HCT116 (cell line): ENCODE results near the gene KCTD10. TPM values are rescaled to one million over a fixed set of nuclear protein-coding genes. Genes with fewer than 3 reads are reported as not detected.

Source experiments
- ATAC-seq: fragments of 200-7000 bp; cut with Tn5 transposase; 2 replicates; pipeline ENCODE4 v1.9.1; 2020; ENCODE audit warnings: mild to moderate bottlenecking, moderate library complexity
- BruUV-seq: library from RNA; stranded (reverse); fragments of 400-500 nt; replicated peaks from 2 replicates; lab custom pipeline; 2021; lab: Mats Ljungman, UMichigan
- CTCF ChIA-PET: fragments of 300-600 bp; sonication (Branson Sonifier 250); formaldehyde crosslinking; loops from one replicate; lab custom pipeline; 2021; ENCODE audit warnings: antibody characterized with exemption; lab: Charles Lee
- POLR2A ChIA-PET: fragments of 300-600, 350-600 bp; sonication (Branson Sonifier 250); formaldehyde crosslinking; loops from one replicate; lab custom pipeline; 2021; ENCODE audit warnings: antibody characterized with exemption; lab: Charles Lee
- RAD21 ChIA-PET, 2 experiments: fragments of 300-600 bp; sonication (Branson Sonifier 250); formaldehyde crosslinking; loops; one replicate each; lab custom pipeline; 2023; ENCODE audit warnings: low total read pairs in 2 of 2; ENCODE audit not compliant: uncharacterized antibody in 2 of 2, unreplicated experiment in 2 of 2, low non-redundant PET in 1 of 2; lab: Charles Lee
- DNase-seq: peaks from one replicate; pipeline ENCODE4 v3.0.0-alpha.2; 2010; ENCODE audit warnings: low read depth, low spot score
- H2AFZ ChIP-seq: fragments of 200-600 bp; shearing (Covaris generic), sonication (generic); 2 replicates; pipeline ENCODE4 v1.6.1; 2017; ENCODE audit warnings: low read depth, mixed run types, mixed read lengths, antibody characterized with exemption, low read length; ENCODE audit not compliant: poor library complexity, severe bottlenecking
- H3K27ac ChIP-seq: 2 replicates; pipeline ENCODE4 v1.5.1; 2012; ENCODE audit warnings: low read depth, low read length
- H3K27me3 ChIP-seq: fragments of 200-600 bp; sonication (generic); 2 replicates; pipeline ENCODE4 v1.6.1; 2016; ENCODE audit warnings: mixed run types, low read length, mixed read lengths; ENCODE audit not compliant: insufficient read depth
- H3K36me3 ChIP-seq, 2 experiments: fragments of 200-500 bp in 1 of 2; fragments of 200-600 bp in 1 of 2; sonication (Bioruptor generic) in 1 of 2; sonication (generic) in 1 of 2; 2 replicates each; pipeline versions ENCODE4 v1.5.1 to v1.6.1; 2014 to 2016; ENCODE audit warnings: low read length in 2 of 2, inconsistent platforms in 1 of 2, mixed read lengths in 1 of 2, mixed run types in 1 of 2; ENCODE audit not compliant: insufficient read depth in 2 of 2, control insufficient read depth in 1 of 2
- H3K4me1 ChIP-seq, 2 experiments: fragments of 200-600 bp in 1 of 2; sonication (generic) in 1 of 2; 2 replicates each; pipeline versions ENCODE4 v1.5.1 to v1.6.1; 2012 to 2017; ENCODE audit warnings: low read length in 2 of 2, inconsistent platforms in 1 of 2, mild to moderate bottlenecking in 1 of 2, mixed read lengths in 1 of 2, mixed run types in 1 of 2, moderate library complexity in 1 of 2; ENCODE audit not compliant: insufficient read depth in 2 of 2, control insufficient read depth in 1 of 2
- H3K4me2 ChIP-seq: fragments of 200-600 bp; sonication (generic); 2 replicates; pipeline ENCODE4 v1.6.1; 2017; ENCODE audit warnings: mixed run types, low read length, mixed read lengths
- H3K4me3 ChIP-seq, 2 experiments: fragments of 200-600 bp in 1 of 2; sonication (generic) in 1 of 2; replicated peaks in 1 of 2; 2 replicates each; pipeline ENCODE4 v1.5.1; 2011 to 2016; ENCODE audit warnings: low read length in 2 of 2, control low read depth in 1 of 2, low read depth in 1 of 2, mild to moderate bottlenecking in 1 of 2, mixed read lengths in 1 of 2, mixed run types in 1 of 2
- H3K79me2 ChIP-seq: fragments of 200-600 bp; sonication (generic); 2 replicates; pipeline ENCODE4 v1.6.1; 2017; ENCODE audit warnings: mild to moderate bottlenecking, mixed run types, low read length, moderate library complexity, mixed read lengths; ENCODE audit not compliant: insufficient read depth
- H3K9ac ChIP-seq: fragments of 200-600 bp; sonication (generic); 2 replicates; pipeline ENCODE4 v1.6.1; 2016; ENCODE audit warnings: low read length, mixed read lengths
- H3K9me2 ChIP-seq: fragments of 200-600 bp; sonication (generic), shearing (Covaris generic); 2 replicates; pipeline ENCODE4 v1.6.1; 2017; ENCODE audit warnings: mixed run types, mild to moderate bottlenecking, moderate library complexity; ENCODE audit not compliant: insufficient read depth
- H3K9me3 ChIP-seq, 2 experiments: fragments of 200-500 bp in 1 of 2; fragments of 200-600 bp in 1 of 2; sonication (Bioruptor generic) in 1 of 2; sonication (generic) in 1 of 2; 2 replicates each; pipeline ENCODE4 v1.6.1; 2014 to 2017; ENCODE audit warnings: low read length in 2 of 2, mixed read lengths in 2 of 2, inconsistent platforms in 1 of 2, low read depth in 1 of 2, mild to moderate bottlenecking in 1 of 2, mixed run types in 1 of 2, moderate library complexity in 1 of 2; ENCODE audit not compliant: control insufficient read depth in 1 of 2, insufficient read depth in 1 of 2
- H4K20me1 ChIP-seq: fragments of 200-600 bp; sonication (generic), shearing (Covaris generic); 2 replicates; pipeline ENCODE4 v1.6.1; 2017; ENCODE audit warnings: mixed run types, mild to moderate bottlenecking, moderate library complexity; ENCODE audit not compliant: insufficient read depth
- CBX3 ChIP-seq: IDR thresholded peaks from 2 replicates; pipeline ENCODE4 v1.6.1; 2012; ENCODE audit warnings: low read depth
- CTCF ChIP-seq, 3 experiments: fragments of 200-600 bp in 1 of 3; sonication (generic) in 1 of 3; IDR thresholded peaks in 2 of 3; conservative IDR thresholded peaks in 1 of 3; 2 replicates each; pipeline ENCODE4 v1.5.1; 2012 to 2017; ENCODE audit warnings: low read depth in 2 of 3, low read length in 2 of 3, antibody characterized with exemption in 1 of 3, borderline replicate concordance in 1 of 3, control low read depth in 1 of 3, mild to moderate bottlenecking in 1 of 3, mixed read lengths in 1 of 3, mixed run types in 1 of 3, moderate library complexity in 1 of 3; ENCODE audit not compliant: insufficient read depth in 1 of 3
- EGR1 ChIP-seq: IDR thresholded peaks from 2 replicates; pipeline ENCODE4 v1.6.1; 2012; ENCODE audit warnings: low read depth
- EZH2 ChIP-seq: fragments of 200-600 bp; sonication (generic); IDR thresholded peaks from 2 replicates; pipeline ENCODE4 v1.6.1; 2017; ENCODE audit warnings: antibody characterized with exemption, mixed run types
- EZH2phosphoT487 ChIP-seq: fragments of 200-600 bp; IDR thresholded peaks from 2 replicates; pipeline ENCODE4 v1.6.1; 2018; ENCODE audit warnings: antibody characterized with exemption, borderline replicate concordance
- FOSL1 ChIP-seq: IDR thresholded peaks from 2 replicates; pipeline ENCODE4 v1.6.1; 2012; ENCODE audit warnings: low read depth
- JUND ChIP-seq: IDR thresholded peaks from 2 replicates; pipeline ENCODE4 v1.6.1; 2012
- POLR2A ChIP-seq: IDR thresholded peaks from 2 replicates; pipeline ENCODE4 v1.7.0; 2011; ENCODE audit warnings: borderline replicate concordance; ENCODE audit not compliant: insufficient read depth, insufficient read length; ENCODE audit errors: extremely low read depth
- RAD21 ChIP-seq: IDR thresholded peaks from 2 replicates; pipeline ENCODE4 v1.6.1; 2012; ENCODE audit warnings: low read depth, mild to moderate bottlenecking
- REST ChIP-seq: IDR thresholded peaks from 2 replicates; pipeline ENCODE4 v1.6.1; 2012; ENCODE audit warnings: low read depth
- SP1 ChIP-seq: IDR thresholded peaks from 2 replicates; pipeline ENCODE4 v1.6.1; 2012; ENCODE audit warnings: low read depth
- SRF ChIP-seq: IDR thresholded peaks from 2 replicates; pipeline ENCODE4 v1.6.1; 2012; ENCODE audit warnings: low read depth
- TCF7L2 ChIP-seq: IDR thresholded peaks from 2 replicates; pipeline ENCODE4 v1.7.0; 2011; ENCODE audit warnings: borderline replicate concordance, inconsistent platforms; ENCODE audit not compliant: insufficient read depth, insufficient read length; ENCODE audit errors: extremely low read depth
- YY1 ChIP-seq: IDR thresholded peaks from 2 replicates; pipeline ENCODE4 v1.6.1; 2011; ENCODE audit warnings: low read length, low read depth, moderate library complexity, mild to moderate bottlenecking; ENCODE audit not compliant: insufficient replicate concordance; ENCODE audit errors: extremely low read depth
- ZBTB33 ChIP-seq: IDR thresholded peaks from 2 replicates; pipeline ENCODE4 v1.6.1; 2011; ENCODE audit warnings: mild to moderate bottlenecking, low read length, moderate library complexity; ENCODE audit not compliant: insufficient replicate concordance; ENCODE audit errors: extremely low read depth
- ZNF274 ChIP-seq: fragments of 200-500 bp; sonication (Bioruptor generic); IDR thresholded peaks from 2 replicates; pipeline ENCODE4 v1.6.1; 2014; ENCODE audit warnings: mild to moderate bottlenecking, low read depth, low read length, inconsistent platforms
- intact Hi-C: fragments of 100-400 bp; cut with micrococcal nuclease; formaldehyde crosslinking; loops from 2 replicates; pipeline ENCODE4 v1.10.0; 2022
- total RNA-seq: library from RNA; stranded (reverse); gene quantifications from one replicate; pipeline ENCODE4 v1.2.1, GENCODE V29; 2021; ENCODE audit not compliant: unreplicated experiment

KCTD10 gene
- total RNA-seq, 1 experiment from 2014 or later: 34.7 TPM

- H3K4me3 ChIP-seq: no peak overlapping the region
- TF ChIP-seq SP1 (no peak), TCF7L2 (no peak), SRF (no peak), CBX3 (no peak), JUND (no peak), CTCF (IDR thresholded peaks at IDR 0.05 in 2 of 3, conservative IDR thresholded peaks at IDR 0.05 in 1 of 3; ENCODE audit: borderline replicate concordance in 1 of 3, insufficient read depth in 1 of 3, low read depth in 2 of 3, low read length in 2 of 3) (no peak), EZH2 (no peak), RAD21 (no peak), EZH2phosphoT487 (no peak), POLR2A (no peak), ZBTB33 (no peak), YY1 (no peak), REST (no peak), ZNF274 (no peak), FOSL1 (no peak), EGR1 (no peak)
- TF ChIP-seq, all 23 proteins: peak for 0
- ChIA-PET RAD21 (no interaction called here), POLR2A (no interaction called here), CTCF (no interaction called here)
- H3K27ac ChIP-seq: no peak overlapping the region
- no peaks in the 10 kb centered on the region for H3K79me2 ChIP-seq
- H3K36me3 ChIP-seq: peaks cover 20 to 36% of the 10 kb centered on the region in 2 experiments
- H4K20me1 ChIP-seq: no peaks in the 10 kb centered on the region
- intact Hi-C loops: no loop called here
- ATAC-seq (no peak), DNase-seq (no peak)
- no TSS peak for BruUV-seq
- no peaks in the 10 kb centered on the region for H3K27me3 ChIP-seq
- no peaks in the 10 kb centered on the region for H3K9me2 ChIP-seq
- no peaks in the 10 kb centered on the region for H3K9me3 ChIP-seq
- H2AFZ ChIP-seq: no peak overlapping the region
- no peak overlapping the region for H3K4me2 ChIP-seq
- H3K9ac ChIP-seq: no peak overlapping the region
- H3K4me1 ChIP-seq: no peaks in the 10 kb centered on the region
Measured at GRCh38 chr12:109491671-109492070, 14.6 kb upstream of the KCTD10 start.
